Body of pancreas (tissue), 4 donors: ENCODE results near the gene RAB20.

Source experiments
- POLR2A ChIP-seq, 3 donors: fragments of 450-650 bp; IDR thresholded peaks; one replicate each; pipeline ENCODE4 v1.6.1; 2016; ENCODE audit warnings: antibody characterized with exemption in 3 of 3, mild to moderate bottlenecking in 2 of 3
- TF ChIP-seq, protein P1 (sequence below), 7 experiments: fragments of 450-650 bp in 4 of 7; fragments of 200-600 bp in 3 of 7; sonication (generic) in 3 of 7; IDR thresholded peaks; one replicate each; pipeline ENCODE4 v1.5.1; 2016 to 2019; ENCODE audit warnings: antibody characterized with exemption in 7 of 7

DNA sequence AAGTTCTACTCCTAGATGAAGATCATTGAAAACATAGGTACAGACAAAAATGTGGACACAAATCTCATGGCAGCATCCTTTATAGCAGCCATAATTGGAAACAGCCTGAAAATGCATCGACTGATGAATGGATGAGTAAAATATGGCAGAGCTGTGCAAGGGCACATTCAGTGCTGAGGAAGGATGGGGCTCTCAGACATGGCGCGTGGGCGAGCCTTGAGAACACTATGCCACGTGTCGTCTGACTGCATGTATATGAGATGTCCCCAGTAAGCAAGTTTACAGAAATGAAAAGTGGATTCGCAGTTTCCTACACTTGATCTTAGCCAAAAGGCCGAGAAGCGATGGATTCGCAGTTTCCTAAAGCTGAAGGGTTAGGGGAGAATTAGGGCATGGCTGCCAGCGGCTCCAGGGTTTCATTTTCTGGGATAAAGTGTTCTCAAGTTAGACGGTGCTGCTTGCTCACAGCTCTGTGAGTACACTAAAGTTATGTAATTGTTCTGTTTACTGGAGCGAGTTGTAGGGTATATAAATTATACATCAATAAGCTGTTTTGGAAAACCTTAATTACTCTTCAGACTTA lies 78.0 kb downstream of the RAB20 start:
- TF ChIP-seq, protein P1, sequence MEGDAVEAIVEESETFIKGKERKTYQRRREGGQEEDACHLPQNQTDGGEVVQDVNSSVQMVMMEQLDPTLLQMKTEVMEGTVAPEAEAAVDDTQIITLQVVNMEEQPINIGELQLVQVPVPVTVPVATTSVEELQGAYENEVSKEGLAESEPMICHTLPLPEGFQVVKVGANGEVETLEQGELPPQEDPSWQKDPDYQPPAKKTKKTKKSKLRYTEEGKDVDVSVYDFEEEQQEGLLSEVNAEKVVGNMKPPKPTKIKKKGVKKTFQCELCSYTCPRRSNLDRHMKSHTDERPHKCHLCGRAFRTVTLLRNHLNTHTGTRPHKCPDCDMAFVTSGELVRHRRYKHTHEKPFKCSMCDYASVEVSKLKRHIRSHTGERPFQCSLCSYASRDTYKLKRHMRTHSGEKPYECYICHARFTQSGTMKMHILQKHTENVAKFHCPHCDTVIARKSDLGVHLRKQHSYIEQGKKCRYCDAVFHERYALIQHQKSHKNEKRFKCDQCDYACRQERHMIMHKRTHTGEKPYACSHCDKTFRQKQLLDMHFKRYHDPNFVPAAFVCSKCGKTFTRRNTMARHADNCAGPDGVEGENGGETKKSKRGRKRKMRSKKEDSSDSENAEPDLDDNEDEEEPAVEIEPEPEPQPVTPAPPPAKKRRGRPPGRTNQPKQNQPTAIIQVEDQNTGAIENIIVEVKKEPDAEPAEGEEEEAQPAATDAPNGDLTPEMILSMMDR (IDR thresholded peaks at IDR 0.05): no peak
- no peak for TF ChIP-seq POLR2A (IDR thresholded peaks at IDR 0.05)
